Urothelium cell line (cell line): Measurements from ENCODE around the gene NFATC1.

Experiments used
- DNase-seq: peaks from one replicate; pipeline ENCODE4 v3.0.0; 2011; ENCODE audit warnings: low spot score, mixed read lengths
- FAIRE-seq: peaks from 2 replicates; lab custom pipeline; 2011; peaks lifted over from hg19 to GRCh38; lab: Jason Lieb, UNC

Gene NFATC1

DNA sequence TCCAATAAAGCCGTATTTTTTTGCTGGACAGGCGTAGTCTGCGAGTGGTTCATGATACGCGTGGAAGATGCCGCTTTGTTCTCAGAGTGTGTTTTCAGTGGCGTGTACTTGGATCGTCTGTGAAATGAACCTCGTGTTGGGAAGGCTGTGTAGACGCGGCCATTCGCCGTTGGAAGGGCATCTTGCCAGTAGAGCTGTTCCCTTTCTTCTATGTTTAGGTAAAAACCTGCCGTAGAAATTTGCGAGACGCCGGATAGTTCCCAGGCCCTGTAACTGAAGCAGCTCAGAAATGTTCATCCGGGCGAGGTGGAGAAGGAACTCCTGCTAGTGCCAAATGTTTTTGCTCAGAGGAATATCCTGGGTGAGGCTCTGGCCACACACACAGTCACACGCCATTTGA, 133.6 kb downstream of the NFATC1 start:
- FAIRE-seq = no peak

DNA sequence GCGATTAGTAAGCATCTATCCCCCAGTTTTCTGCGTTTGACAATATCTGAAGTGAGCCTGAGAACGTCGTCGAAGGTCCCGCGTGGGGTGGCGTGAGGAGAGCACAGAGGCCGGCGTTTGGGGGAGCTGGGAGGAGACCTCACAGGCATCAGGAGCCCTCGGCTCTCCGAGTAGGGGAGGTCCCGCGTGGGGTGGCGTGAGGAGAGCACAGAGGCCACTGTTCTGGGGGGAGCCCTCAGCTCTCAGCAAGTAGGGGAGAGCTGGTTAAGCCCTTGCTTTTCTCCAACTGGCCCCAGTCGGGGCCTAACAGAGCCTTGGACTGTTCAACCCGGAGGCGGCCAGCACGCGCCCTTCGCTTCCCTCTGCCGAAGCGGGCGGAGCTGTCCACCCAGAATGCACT, 134.3 kb downstream of the NFATC1 start:
- no peak for FAIRE-seq
- DNase-seq = no peak

More for the DNA sequence above, 133.6 kb downstream of the NFATC1 start:
- no peak for DNase-seq

DNA sequence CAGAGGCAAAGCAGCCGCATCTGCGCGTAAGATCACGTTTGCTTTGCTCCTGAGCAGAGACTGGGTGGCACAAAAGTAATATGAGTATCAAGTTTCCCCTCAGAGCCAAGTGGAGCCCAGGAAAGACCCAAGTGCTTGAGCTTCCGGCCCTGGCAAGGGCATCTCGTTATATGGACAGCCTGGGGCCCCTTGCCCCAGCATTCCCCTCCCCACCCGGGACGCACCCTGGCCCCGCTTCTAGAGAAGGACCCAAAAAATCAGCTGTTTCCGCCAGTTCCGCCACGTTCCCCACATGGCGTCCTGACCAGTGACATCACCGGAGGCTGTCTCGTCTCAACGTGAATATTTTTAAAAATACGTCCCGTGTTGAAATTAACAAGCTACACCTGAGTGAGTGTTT, 135.1 kb downstream of the NFATC1 start:
- FAIRE-seq (no peak), DNase-seq (no peak)

DNA sequence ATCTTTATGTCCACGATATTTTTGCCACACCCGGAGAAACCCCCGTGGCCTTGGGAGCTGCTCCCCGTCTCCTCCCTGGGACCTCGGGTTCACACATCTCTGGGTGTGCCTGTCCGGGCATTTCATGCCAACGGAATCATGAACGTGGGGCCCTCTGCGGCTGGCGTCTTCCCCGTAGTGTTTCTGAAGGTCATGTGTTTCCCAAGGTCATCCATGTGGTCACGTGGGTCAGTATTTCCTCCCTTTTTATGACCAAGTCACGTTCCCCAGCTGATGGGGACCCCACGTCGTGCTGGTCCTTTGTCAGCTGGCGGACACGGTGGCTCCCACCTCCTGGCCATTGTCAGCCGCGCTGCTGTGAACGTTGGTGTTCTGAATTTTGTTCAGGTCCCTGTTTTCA, 135.7 kb downstream of the NFATC1 start:
- FAIRE-seq = no peak
- no peak for DNase-seq

GRCh38 chr18:79531926-79532312, 136.2 kb downstream of the NFATC1 start:
- FAIRE-seq = no peak

GRCh38 chr18:79532313-79533007, 136.7 kb downstream of the NFATC1 start:
- DNase-seq = no peak

More at GRCh38 chr18:79531926-79532312, 136.2 kb downstream of the NFATC1 start:
- DNase-seq = no peak

DNA sequence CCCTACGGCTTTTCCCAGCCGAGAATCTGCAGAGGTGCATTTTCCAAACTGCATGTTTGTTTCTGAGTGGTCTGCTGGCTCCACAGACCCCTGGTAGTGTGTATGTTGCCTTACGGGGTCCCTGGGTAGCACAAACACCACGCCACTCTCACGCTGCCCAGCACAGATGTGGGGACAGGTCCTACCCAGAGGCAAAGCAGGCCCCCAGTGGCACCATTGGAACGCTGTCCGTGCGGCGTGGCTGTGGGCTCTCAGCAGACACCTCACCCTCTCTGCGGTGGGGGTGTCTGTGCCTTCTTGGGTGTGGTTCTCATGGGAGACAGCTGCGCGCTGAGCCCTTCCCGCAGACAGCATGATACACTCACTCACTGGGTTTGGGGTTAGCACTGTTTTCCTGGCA, 137.4 kb downstream of the NFATC1 start:
- DNase-seq (no peak), FAIRE-seq (no peak)

More at GRCh38 chr18:79532313-79533007, 136.7 kb downstream of the NFATC1 start:
- no peak for FAIRE-seq

DNA sequence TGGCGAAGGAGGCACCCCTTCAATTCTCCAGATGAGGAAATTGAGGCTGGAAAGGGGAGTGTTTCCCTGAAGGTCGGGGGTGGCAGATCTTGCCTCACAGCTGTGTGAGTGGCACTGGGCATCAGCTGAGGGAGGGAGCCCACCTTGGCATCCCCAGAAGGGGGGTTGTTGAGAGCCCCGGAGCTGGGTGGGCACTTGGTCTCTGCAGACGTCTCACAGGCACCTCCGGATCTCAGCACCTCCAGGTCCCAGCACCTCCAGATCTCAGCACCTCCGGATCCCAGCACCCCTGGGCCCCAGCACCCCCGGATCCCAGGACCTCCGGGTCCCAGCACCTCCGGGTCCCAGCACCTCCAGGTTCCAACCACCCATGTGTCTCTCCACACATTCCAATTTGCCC, 137.9 kb downstream of the NFATC1 start:
- no peak for DNase-seq
- no peak for FAIRE-seq

DNA sequence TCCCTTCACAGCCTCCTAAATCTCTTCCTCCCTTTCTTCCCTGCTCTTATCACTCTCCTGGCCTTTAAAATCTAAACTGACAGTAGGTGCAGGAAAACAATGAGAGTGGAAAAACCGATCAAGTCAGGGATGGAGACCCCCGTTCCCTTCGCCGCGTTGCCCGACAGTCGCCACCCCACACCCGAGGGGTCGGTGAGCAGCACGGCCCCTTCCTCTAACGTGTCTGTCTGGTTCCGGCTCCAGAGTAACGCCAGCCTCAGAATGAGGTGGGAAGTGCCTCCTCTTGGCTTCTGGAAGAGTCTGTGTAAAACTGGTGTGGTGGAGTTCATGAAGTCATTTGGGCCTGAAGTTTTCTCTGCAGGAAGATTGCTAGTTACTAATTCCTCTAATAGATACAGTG, 138.6 kb downstream of the NFATC1 start:
- no peak for DNase-seq

DNA sequence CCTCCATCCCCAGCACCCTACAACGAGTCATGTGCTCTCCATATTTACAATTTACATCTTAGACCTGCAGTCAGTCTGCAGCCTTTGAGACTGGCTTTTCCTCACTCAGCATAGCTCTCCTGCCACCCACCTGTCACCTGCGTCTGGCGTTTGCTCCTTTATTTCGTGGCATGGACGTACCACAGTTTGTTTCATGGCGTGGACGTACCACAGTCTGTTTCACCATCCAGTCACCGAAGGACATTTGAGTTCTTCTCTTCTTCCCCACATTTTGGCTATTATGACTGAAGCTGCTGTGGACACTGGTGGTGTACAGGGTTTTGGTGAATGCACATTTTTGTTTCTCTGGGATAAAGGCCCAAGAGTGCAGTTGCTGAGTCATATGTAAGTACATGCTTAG, 142.0 kb downstream of the NFATC1 start:
- FAIRE-seq = no peak
- DNase-seq = no peak

More for the DNA sequence above, 138.6 kb downstream of the NFATC1 start:
- no peak for FAIRE-seq

DNA sequence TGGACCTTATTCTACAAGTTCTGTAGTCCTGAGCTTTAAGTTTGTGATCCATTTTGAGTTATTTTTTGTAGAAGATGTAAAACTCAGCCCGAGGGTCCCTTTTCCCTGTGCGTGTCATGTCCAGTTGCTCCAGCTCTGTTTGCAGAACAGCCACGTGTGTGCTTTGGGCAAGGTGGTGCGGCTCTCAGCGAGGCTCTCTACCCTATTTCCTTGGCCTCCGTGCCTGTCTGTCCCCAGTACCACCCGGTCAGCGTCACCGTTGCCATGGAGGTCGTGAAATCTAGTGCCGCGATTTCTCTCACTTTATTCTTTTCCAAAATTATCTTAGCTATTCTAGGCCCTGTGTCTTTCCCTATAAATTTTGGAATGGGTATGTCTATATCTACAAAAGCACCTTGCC, 142.9 kb downstream of the NFATC1 start:
- FAIRE-seq (no peak), DNase-seq (no peak)

- FAIRE-seq (no peak), DNase-seq (no peak)
These were observed 144.6 kb downstream of the NFATC1 start for GRCh38 chr18:79540161-79540903.

DNA sequence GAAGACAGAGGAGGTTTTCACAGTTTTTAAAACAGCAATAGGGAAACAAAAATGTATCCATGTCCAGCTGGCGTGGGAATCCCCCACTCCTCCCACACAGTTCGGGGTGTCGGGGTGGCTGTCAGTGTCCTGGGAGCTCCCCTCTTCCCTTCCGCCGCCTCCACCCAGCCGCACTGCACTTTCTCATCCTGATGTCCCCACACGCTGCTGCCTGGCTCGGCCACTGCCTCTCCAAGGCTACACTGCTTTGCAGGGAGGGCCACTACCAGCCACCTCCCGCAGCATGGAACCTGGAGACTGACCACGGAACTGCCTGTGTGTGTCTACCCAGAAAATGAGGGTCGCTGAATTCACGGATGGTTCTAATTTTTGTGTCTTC, 145.2 kb downstream of the NFATC1 start:
- DNase-seq (no peak), FAIRE-seq (no peak)

DNA sequence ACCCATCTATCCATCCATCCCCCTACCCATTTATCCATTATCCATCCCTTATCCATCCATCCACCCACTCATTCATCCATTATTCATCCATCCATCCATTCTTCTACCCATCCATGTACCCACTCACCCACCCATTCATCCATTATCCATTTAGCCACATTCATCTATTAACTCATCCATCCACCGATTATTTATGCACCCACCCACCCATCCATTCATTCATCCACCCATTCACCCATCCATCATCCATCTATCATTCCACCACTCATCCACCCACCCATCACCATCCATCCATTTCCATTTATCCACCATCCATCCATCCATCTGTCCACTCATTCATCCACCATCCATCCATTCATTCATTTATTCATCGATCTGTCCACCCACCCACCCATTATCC, 146.5 kb downstream of the NFATC1 start:
- no peak for FAIRE-seq
- no peak for DNase-seq

GRCh38 chr18:79542876-79543750, 147.4 kb downstream of the NFATC1 start:
- no peak for FAIRE-seq
- DNase-seq = no peak

DNA sequence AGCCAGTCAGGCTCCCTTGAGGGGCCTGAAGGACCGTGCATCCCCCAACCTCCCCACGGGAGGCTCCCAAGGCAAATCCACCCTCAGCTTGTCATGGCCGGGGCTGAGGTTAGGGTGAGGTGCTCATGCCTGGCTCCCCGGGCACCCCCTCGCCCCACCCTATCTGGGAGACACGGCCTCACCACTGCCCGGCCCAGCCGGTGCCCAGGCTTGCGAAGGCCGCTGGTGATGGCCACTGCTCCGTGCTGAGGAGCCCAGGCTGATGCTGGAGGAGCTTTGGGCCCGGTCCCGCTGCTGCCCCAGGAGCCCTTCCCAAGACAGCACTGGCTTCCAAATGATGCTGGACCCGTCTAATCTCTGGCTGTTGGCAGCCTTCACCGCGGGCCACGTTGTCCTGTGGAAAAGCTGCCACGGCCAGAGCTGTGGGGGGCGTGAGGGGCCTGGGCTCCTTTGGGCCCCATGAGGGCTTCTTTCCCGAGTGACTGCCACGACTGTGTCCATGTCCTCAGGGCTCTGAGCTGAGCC, 148.2 kb downstream of the NFATC1 start:
- no peak for FAIRE-seq
- no peak for DNase-seq

DNA sequence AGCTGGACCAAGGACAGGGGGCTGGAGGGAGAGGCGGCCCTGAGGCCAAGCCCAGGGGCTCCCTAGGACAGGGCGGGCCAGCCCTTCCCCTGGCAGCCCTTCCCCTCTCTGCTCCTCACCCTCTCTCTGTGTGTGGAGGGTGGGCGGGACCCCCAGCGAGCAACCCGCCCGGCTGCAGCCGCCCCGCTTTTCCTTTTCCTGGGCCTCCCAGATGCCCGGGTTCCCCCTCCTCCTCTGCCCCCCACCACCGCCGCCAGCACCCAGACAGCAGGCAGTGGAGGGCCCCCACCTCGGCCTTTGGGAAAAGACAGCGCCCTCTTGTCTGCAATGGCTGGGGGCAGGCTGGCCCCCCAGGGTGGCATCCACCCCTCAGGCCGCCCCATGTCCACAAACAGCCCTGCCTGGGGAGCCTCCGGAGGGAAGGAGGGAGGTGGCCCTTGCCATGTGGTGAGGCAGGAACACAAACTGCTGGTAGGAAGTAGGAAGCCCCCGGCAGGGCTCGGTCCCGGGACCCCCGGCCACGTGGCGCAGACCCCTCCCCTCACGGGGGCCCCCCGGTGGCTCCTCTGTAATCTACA, 148.7 kb downstream of the NFATC1 start:
- no peak for DNase-seq
- no peak for FAIRE-seq

GRCh38 chr18:79545255-79545654, 149.5 kb downstream of the NFATC1 start:
- FAIRE-seq = no peak
- DNase-seq = no peak

- no peak for DNase-seq
- FAIRE-seq = no peak
These were observed 150.0 kb downstream of the NFATC1 start for GRCh38 chr18:79545736-79546171.

- FAIRE-seq (no peak), DNase-seq (peak; percentile 41)
These were observed 151.1 kb downstream of the NFATC1 start for GRCh38 chr18:79546781-79547272.
